OCI-LY7 (cell line): ENCODE data around the gene CLMN.

Source experiments
- CTCF ChIP-seq: fragments of 200-600 bp; sonication (generic); conservative IDR thresholded peaks from 2 replicates; pipeline ENCODE4 v1.5.1; 2014; ENCODE audit warnings: mild to moderate bottlenecking, antibody characterized with exemption, low read length, moderate library complexity, mixed read lengths
- EZH2phosphoT487 ChIP-seq: fragments of 200-600 bp; sonication (generic); IDR thresholded peaks from 2 replicates; pipeline ENCODE4 v1.6.1; 2018; ENCODE audit warnings: low read depth, borderline replicate concordance, mild to moderate bottlenecking, mixed run types, antibody characterized with exemption, low read length, moderate library complexity, mixed read lengths

GRCh38 chr14:95231966-95232633 is 87.6 kb downstream of the CLMN start:
- TF ChIP-seq CTCF (no peak), EZH2phosphoT487 (no peak)
